Measurements from ENCODE around the gene PARD3B. TPM values are rescaled to one million over a fixed set of nuclear protein-coding genes. Genes with fewer than 3 reads are reported as not detected.

PARD3B gene
- total RNA-seq, 1 experiment from 2014 or later, result 6.4 TPM

DNA sequence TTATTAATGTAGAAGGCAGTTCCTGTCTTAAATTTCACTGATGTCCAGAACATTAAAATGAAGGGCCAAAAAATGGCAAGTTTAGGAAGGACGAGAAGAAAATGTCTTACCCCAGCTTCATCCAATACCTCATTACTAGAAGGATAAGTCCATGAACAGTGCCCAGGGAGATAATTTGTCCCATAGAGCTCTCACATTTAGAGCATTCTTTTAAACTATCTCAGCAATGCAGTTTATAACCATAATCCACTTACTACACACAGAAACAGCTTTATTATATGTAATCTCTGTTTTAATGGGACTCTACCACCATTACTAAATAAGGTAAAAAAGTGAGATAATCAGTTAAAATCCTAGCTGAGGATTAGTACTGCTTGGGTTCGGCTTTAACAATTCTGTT, 142.5 kb downstream of the PARD3B start:
- Histone ChIP-seq H3K9me3 (ENCODE audit: control insufficient read depth, low read depth, low read length) (no peaks in the 10 kb centered on the region), H3K4ac (ENCODE audit: low read depth, low read length) (no peak overlapping the region), H2BK15ac (ENCODE audit: low read depth, low read length) (no peak overlapping the region), H3K4me2 (ENCODE audit: insufficient read depth, insufficient read length, low read length) (no peak overlapping the region), H3K23me2 (ENCODE audit: insufficient read length, low read depth, low read length, poor library complexity, severe bottlenecking) (no peaks in the 10 kb centered on the region), H3K14ac (ENCODE audit: insufficient read depth, low read length) (no peak overlapping the region), H2BK5ac (ENCODE audit: insufficient read length, low read length) (no peak overlapping the region), H3K56ac (ENCODE audit: insufficient read length, low read depth, low read length) (no peak overlapping the region), H3K23ac (ENCODE audit: insufficient read length, low read depth, low read length) (no peak overlapping the region), H3K18ac (ENCODE audit: insufficient read length, low read depth, low read length) (no peak overlapping the region), H3K4me1 (ENCODE audit: insufficient read depth, low read length) (no peaks in the 10 kb centered on the region), H4K91ac (ENCODE audit: insufficient read length, low read depth, low read length) (no peak overlapping the region), H2BK120ac (ENCODE audit: low read depth, low read length, poor library complexity, severe bottlenecking) (no peak overlapping the region), H3K79me2 (ENCODE audit: insufficient read depth, low read length) (no peaks in the 10 kb centered on the region), H4K20me1 (ENCODE audit: control insufficient read depth, insufficient read depth, insufficient read length) (no peaks in the 10 kb centered on the region), H2BK12ac (ENCODE audit: insufficient read length, low read depth, low read length) (no peak overlapping the region), H2AK5ac (ENCODE audit: insufficient read length, low read length) (no peak overlapping the region), H4K8ac (replicated peaks; ENCODE audit: insufficient read length, low read depth, low read length) (no peak overlapping the region), H2BK20ac (ENCODE audit: low read depth, low read length, poor library complexity, severe bottlenecking) (no peak overlapping the region), H3K27me3 (ENCODE audit: insufficient read depth, low read length) (no peaks in the 10 kb centered on the region), H4K5ac (ENCODE audit: insufficient read length, low read depth, low read length) (no peak overlapping the region), H3K9ac (ENCODE audit: extremely low read depth, insufficient read length, low read length) (no peak overlapping the region), H2AFZ (ENCODE audit: low read length) (no peak overlapping the region), H3T11ph (ENCODE audit: low read length) (no peak overlapping the region), H3K79me1 (ENCODE audit: insufficient read depth, low read depth, low read length, poor library complexity, severe bottlenecking) (no peaks in the 10 kb centered on the region), H3K27ac (ENCODE audit: insufficient read length, low read depth, low read length) (no peak overlapping the region)
- Mint-ChIP-seq H3K9me3 (no peaks in the 10 kb centered on the region), H3K27ac (no peak overlapping the region), H3K27me3 (ENCODE audit: low read depth) (no peaks in the 10 kb centered on the region), H3K36me3 (ENCODE audit: insufficient read depth in 1 of 3, low read depth in 3 of 3) (no peaks in the 10 kb centered on the region), H3K4me3 (no peak overlapping the region), H3K4me1 (no peaks in the 10 kb centered on the region)
- no peak for DNase-seq
- whole genome bisulfite sequencing (ENCODE audit: extremely low coverage, insufficient read length, low lambda C conversion rate), result no CpG with 5 or more reads among the region's 2 CpGs
- TF ChIP-seq, protein P1, sequence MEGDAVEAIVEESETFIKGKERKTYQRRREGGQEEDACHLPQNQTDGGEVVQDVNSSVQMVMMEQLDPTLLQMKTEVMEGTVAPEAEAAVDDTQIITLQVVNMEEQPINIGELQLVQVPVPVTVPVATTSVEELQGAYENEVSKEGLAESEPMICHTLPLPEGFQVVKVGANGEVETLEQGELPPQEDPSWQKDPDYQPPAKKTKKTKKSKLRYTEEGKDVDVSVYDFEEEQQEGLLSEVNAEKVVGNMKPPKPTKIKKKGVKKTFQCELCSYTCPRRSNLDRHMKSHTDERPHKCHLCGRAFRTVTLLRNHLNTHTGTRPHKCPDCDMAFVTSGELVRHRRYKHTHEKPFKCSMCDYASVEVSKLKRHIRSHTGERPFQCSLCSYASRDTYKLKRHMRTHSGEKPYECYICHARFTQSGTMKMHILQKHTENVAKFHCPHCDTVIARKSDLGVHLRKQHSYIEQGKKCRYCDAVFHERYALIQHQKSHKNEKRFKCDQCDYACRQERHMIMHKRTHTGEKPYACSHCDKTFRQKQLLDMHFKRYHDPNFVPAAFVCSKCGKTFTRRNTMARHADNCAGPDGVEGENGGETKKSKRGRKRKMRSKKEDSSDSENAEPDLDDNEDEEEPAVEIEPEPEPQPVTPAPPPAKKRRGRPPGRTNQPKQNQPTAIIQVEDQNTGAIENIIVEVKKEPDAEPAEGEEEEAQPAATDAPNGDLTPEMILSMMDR (conservative IDR thresholded peaks at IDR 0.05), result no peak

All from H9 (cell line).